Heart left ventricle (tissue), 13 donors: ENCODE measurements around the gene SLC6A13.
"Not testable (repeated sequence)": the region's sequence is repeated elsewhere in the genome, so short reads cannot be mapped to it uniquely, and the experiment has no call there.

Experiments used
- CTCF ChIP-seq, 12 donors: fragments of 200-600 bp; sonication (generic) in 4 of 12; IDR thresholded peaks; one replicate each; pipeline versions ENCODE4 v1.5.0 to v1.8.0; 2018 to 2022; ENCODE audit warnings: antibody characterized with exemption in 12 of 12, mild to moderate bottlenecking in 5 of 12
- POLR2A ChIP-seq, 2 donors: fragments of 450-650 bp; IDR thresholded peaks; one replicate each; pipeline ENCODE4 v1.6.1; 2017; ENCODE audit warnings: antibody characterized with exemption in 2 of 2, mild to moderate bottlenecking in 2 of 2, moderate library complexity in 2 of 2
- donor health status: ischemic (EF 13 %, LVEDD 7.1; RV severe dilation, severe dysfunction).
- donor health status: DM: no; HTN: yes; CAD: no.
- donor health status: DM: no; HTN: no; CAD: no.
- donor health status: ischemic (EF 25% LVEDD 6.9; RV normal size, moderate dysfunction).
- donor health status: ischemic (EF 25% LVEDD 5.7; RV mildly dilated, moderate dysfunction).
- donor health status: ischemic (EF 35%, LVEDD 5.7; RV mildly dilated, moderate dysfunction).
- donor health status: nonischemic (EF 11% LVEDD 7.7; RV severe dilation, severe dysfunction).
- donor health status: DM: yes; HTN: yes; CAD: no.
- donor health status: PGD.
- donor health status: ischemic (EF 29% LVEDD 5.4; RV normal size, mild dysfunction).
- donor health status: nonischemic (EF 23%, LVEDD 6.1; RV moderate dilation, normal function).

DNA sequence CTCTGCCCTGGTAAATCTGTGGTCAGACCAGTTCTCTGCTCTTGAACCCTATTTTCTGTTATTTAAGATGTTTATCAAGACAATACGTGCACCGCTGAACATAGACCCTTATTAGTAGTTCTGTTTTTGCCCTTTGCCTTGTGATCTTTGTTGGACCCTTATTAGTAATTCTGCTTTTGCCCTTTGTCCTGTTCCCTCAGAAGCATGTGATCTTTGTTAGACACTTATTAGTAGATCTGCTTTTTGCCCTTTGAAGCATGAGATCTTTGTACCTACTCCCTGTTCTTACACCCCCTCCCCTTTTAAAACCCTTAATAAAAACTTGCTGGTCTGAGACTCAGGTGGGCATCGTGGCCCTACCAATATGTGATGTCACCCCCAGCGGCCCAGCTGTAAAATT lies 26.7 kb downstream of the SLC6A13 start:
- not testable (repeated sequence) for TF ChIP-seq CTCF, POLR2A (IDR thresholded peaks at IDR 0.05)
